Kidney (tissue), 22 donors: ENCODE measurements around the gene REC114. TPM values are rescaled to one million over a fixed set of nuclear protein-coding genes. Genes with fewer than 3 reads are reported as not detected.

Experiments
- DNase-seq, 5 donors: peaks; one replicate each; pipeline ENCODE4 v3.0.0-alpha.2; 2013 to 2020
- FAIRE-seq: peaks from 2 replicates; lab custom pipeline; 2012; peaks lifted over from hg19 to GRCh38; lab: Jason Lieb, UNC
- H3K27ac ChIP-seq, 2 donors: one replicate each; pipeline ENCODE4 v1.7.0; 2013; ENCODE audit warnings: low read depth in 2 of 2, low read length in 2 of 2, inconsistent platforms in 1 of 2
- H3K27me3 ChIP-seq: one replicate; pipeline ENCODE4 v1.7.1; 2013; ENCODE audit warnings: low read length, inconsistent platforms; ENCODE audit not compliant: control insufficient read depth, insufficient read depth
- H3K36me3 ChIP-seq, 3 donors: one replicate each; pipeline versions ENCODE4 v1.7.0 to v1.7.1; 2013; ENCODE audit warnings: low read length in 3 of 3, control low read depth in 1 of 3, inconsistent platforms in 1 of 3; ENCODE audit not compliant: insufficient read depth in 3 of 3, control insufficient read depth in 2 of 3
- H3K4me1 ChIP-seq, 3 donors: one replicate each; pipeline versions ENCODE4 v1.7.0 to v1.7.1; 2013; ENCODE audit warnings: low read length in 3 of 3, inconsistent platforms in 1 of 3, low read depth in 1 of 3; ENCODE audit not compliant: control insufficient read depth in 2 of 3, insufficient read depth in 2 of 3
- H3K4me3 ChIP-seq, 3 donors: one replicate each; pipeline versions ENCODE4 v1.7.0 to v1.8.1; 2013; ENCODE audit warnings: low read length in 3 of 3, control low read depth in 1 of 3, inconsistent platforms in 1 of 3
- H3K9ac ChIP-seq, 3 donors: one replicate each; pipeline versions ENCODE4 v1.7.0 to v1.7.1; 2013; ENCODE audit warnings: low read length in 3 of 3, control low read depth in 1 of 3, inconsistent platforms in 1 of 3
- H3K9me3 ChIP-seq, 3 donors: one replicate each; pipeline versions ENCODE4 v1.7.0 to v1.7.1; 2013; ENCODE audit warnings: low read length in 3 of 3, control low read depth in 1 of 3, inconsistent platforms in 1 of 3; ENCODE audit not compliant: control insufficient read depth in 2 of 3, insufficient read depth in 1 of 3
- intact Hi-C: fragments of 100-400 bp; cut with DNase I; formaldehyde crosslinking; loops from one replicate; pipeline ENCODE4 v1.11.1; 2022
- long read RNA-seq, 10 donors: library from polyadenylated mRNA in 1 of 10; unstranded in 1 of 10; transcript quantifications; one replicate each; pipeline ENCODE4 v2.0.0 and lab custom pipeline, GENCODE V29; 2021 to 2026
- polyA plus RNA-seq: library from polyadenylated mRNA; stranded (reverse); fragments of 350-450 nt; fragmentation: Illumina TruSeq; extraction: RNeasy Lipid Tissue Mini Kit (QIAGEN cat#74804); gene quantifications from one replicate; pipeline ENCODE4 v1.2.3, GENCODE V29; 2014; ENCODE audit warnings: low read depth, low replicate concordance; ENCODE audit not compliant: insufficient read depth
- total RNA-seq: library from RNA; stranded (reverse); fragmentation: NEBNext Ultra II Directional; extraction: Animal tissue kit (Norgen Biotek cat#: 25700); gene quantifications from one replicate; pipeline ENCODE4 v1.2.1, GENCODE V29; 2021
- TF ChIP-seq, protein P1 (sequence below): IDR thresholded peaks from 3 replicates; pipeline ENCODE4 v1.5.1; 2012; ENCODE audit warnings: mild to moderate bottlenecking, moderate library complexity, borderline replicate concordance; ENCODE audit not compliant: insufficient read depth; ENCODE audit errors: extremely low read depth
- donor health status: control.
- donor health status: control.
- donor health status: control.
- donor health status: control.
- donor health status: control.
- donor health status: DM: yes; HTN: yes; CAD: no.
- donor health status: Normal renal cell carcinoma (clear cell type).

Gene REC114, protein sequence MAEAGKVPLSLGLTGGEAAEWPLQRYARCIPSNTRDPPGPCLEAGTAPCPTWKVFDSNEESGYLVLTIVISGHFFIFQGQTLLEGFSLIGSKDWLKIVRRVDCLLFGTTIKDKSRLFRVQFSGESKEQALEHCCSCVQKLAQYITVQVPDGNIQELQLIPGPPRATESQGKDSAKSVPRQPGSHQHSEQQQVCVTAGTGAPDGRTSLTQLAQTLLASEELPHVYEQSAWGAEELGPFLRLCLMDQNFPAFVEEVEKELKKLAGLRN
- total RNA-seq: not detected
- polyA plus RNA-seq: not detected
- long read RNA-seq, donor 1, partial matches to known transcripts: 35 of 90 reads
- long read RNA-seq, donor 1, other reads (novel, unspliced or antisense): 55 of 90 reads
- long read RNA-seq, donor 2, partial matches to known transcripts: 95 of 109 reads
- long read RNA-seq, donor 2, other reads (novel, unspliced or antisense): 14 of 109 reads
- long read RNA-seq, donor 3: 0 reads
- long read RNA-seq, donor 4: 0 reads
- long read RNA-seq, donor 5: 0 reads
- long read RNA-seq, donor 6: 0 reads
- long read RNA-seq, donor 7: 0 reads
- long read RNA-seq, donor 8, partial matches to known transcripts: 69 of 107 reads
- long read RNA-seq, donor 8, other reads (novel, unspliced or antisense): 38 of 107 reads
- long read RNA-seq, donor 9, partial matches to known transcripts: 19 of 44 reads
- long read RNA-seq, donor 9, other reads (novel, unspliced or antisense): 25 of 44 reads
- long read RNA-seq, donor 10: 0 reads

DNA sequence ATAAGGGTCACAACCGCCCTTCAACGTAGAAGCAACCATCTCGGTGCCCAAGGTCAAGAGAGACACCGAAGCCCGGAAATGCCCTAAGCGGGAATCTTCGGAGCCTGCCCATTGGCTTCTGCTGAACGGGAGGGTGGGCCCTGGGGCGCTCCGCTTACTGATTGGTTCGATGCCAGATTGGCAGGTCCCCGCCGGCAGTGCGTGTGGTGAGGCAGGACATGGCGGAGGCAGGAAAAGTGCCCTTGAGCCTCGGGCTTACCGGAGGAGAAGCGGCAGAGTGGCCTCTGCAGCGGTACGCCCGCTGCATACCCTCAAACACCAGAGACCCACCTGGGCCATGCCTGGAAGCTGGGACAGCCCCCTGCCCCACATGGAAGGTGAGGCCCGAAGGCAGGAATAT is at the start of gene REC114:
TSS of gene REC114 (plus strand) at position 197 of the 400 bp plus-strand sequence. CDS start at position 219, 22 bp downstream.
- H3K4me3 ChIP-seq: no peak within 1 kb of the TSS
- no peaks in the 10 kb centered on the region for H3K9me3 ChIP-seq
- no peaks in the 10 kb centered on the region for H3K36me3 ChIP-seq
- intact Hi-C loops: no loop called here
- TF ChIP-seq, protein P1, sequence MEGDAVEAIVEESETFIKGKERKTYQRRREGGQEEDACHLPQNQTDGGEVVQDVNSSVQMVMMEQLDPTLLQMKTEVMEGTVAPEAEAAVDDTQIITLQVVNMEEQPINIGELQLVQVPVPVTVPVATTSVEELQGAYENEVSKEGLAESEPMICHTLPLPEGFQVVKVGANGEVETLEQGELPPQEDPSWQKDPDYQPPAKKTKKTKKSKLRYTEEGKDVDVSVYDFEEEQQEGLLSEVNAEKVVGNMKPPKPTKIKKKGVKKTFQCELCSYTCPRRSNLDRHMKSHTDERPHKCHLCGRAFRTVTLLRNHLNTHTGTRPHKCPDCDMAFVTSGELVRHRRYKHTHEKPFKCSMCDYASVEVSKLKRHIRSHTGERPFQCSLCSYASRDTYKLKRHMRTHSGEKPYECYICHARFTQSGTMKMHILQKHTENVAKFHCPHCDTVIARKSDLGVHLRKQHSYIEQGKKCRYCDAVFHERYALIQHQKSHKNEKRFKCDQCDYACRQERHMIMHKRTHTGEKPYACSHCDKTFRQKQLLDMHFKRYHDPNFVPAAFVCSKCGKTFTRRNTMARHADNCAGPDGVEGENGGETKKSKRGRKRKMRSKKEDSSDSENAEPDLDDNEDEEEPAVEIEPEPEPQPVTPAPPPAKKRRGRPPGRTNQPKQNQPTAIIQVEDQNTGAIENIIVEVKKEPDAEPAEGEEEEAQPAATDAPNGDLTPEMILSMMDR: no peak
- H3K9ac ChIP-seq: no peak within 1 kb of the TSS
- no peaks in the 10 kb centered on the region for H3K4me1 ChIP-seq
- no peak within 1 kb of the TSS for H3K27ac ChIP-seq
- H3K27me3 ChIP-seq: no peaks in the 10 kb centered on the region
- no peak for FAIRE-seq
- no peak for DNase-seq

DNA sequence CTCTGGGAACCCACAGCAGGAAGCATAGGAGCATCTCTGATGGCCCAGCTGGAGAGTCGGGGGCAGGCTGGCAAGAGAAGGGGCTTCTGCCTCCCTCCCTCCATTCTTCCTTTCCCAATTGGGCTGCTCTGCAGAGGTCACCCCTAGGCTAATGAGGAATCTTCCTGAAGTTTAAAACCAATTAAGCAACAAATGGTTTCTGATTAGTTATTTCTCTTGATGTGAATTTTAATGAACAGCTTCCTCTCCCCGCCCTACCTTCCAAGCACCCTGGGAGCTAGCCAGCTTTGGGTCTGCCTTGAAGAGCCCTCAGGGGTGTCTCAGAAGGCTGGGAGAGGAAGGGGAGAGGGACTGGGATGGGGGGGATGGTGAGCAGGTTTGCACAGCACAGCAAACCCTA is 49.6 kb upstream of the REC114 start:
- H3K4me1 ChIP-seq: no peaks in the 10 kb centered on the region
- H3K27ac ChIP-seq: no peak overlapping the region
- no peak overlapping the region for H3K4me3 ChIP-seq
- FAIRE-seq (no peak), DNase-seq (no peak)
- H3K9me3 ChIP-seq: no peaks in the 10 kb centered on the region
- no peaks in the 10 kb centered on the region for H3K27me3 ChIP-seq
- no peaks in the 10 kb centered on the region for H3K36me3 ChIP-seq
- intact Hi-C loops: no loop called here
- TF ChIP-seq, protein P1: no peak
- no peak overlapping the region for H3K9ac ChIP-seq

DNA sequence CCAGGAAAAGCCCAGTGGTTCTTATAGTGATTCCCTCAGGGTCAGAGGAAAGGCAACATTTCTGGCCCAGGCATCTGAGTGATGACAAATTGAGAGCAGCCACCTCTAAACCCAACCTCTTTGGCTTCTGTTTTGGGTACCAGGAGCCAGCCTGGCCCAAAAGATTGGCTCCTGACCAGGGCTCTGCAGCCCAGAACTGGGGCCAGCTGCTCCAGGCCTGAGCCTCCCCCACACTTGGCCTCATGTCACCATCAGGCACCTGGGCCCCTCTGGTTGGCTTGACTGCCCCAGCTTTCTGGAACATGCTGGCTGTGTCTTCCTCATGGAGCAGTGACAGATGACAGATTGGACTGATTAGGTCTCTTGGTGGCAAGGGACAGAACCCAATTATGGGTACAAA is 48.2 kb upstream of the REC114 start:
- intact Hi-C loops: no loop called here
- no peaks in the 10 kb centered on the region for H3K27me3 ChIP-seq
- FAIRE-seq: no peak

More for the DNA sequence above, 48.2 kb upstream of the REC114 start:
- no peak for DNase-seq
- no peak overlapping the region for H3K9ac ChIP-seq
- H3K4me3 ChIP-seq: no peak overlapping the region
- no peaks in the 10 kb centered on the region for H3K4me1 ChIP-seq
- no peaks in the 10 kb centered on the region for H3K36me3 ChIP-seq
- no peaks in the 10 kb centered on the region for H3K9me3 ChIP-seq
- H3K27ac ChIP-seq: no peak overlapping the region
- TF ChIP-seq, protein P1: no peak
